PC-3 (cell line): Measurements from ENCODE around the gene PLCL1. TPM values are rescaled to one million over a fixed set of nuclear protein-coding genes. Genes with fewer than 3 reads are reported as not detected.

Source experiments
- ATAC-seq: fragments of 200-7000 bp; cut with Tn5 transposase; 2 replicates; pipeline ENCODE4 v1.9.1; 2020; ENCODE audit warnings: mild to moderate bottlenecking, moderate library complexity
- BruUV-seq: library from RNA; stranded (reverse); fragments of 400-500 nt; replicated peaks from 2 replicates; lab custom pipeline; 2021; lab: Mats Ljungman, UMichigan
- CTCF ChIA-PET: fragments of 300-600 bp; sonication (Branson Sonifier 250); formaldehyde crosslinking; loops from one replicate; lab custom pipeline; 2022; ENCODE audit warnings: antibody characterized with exemption; lab: Charles Lee
- POLR2A ChIA-PET: fragments of 300-600 bp; sonication (Branson Sonifier 250); formaldehyde crosslinking; loops from one replicate; lab custom pipeline; 2022; ENCODE audit warnings: antibody characterized with exemption; ENCODE audit not compliant: unreplicated experiment; lab: Charles Lee
- DNase-seq: peaks from one replicate; pipeline ENCODE4 v3.0.0-alpha.2; 2015
- H2AFZ ChIP-seq: fragments of 300-600 bp; sonication (generic); 2 replicates; pipeline ENCODE4 v1.6.0; 2016; ENCODE audit warnings: antibody characterized with exemption, low read length
- H3F3A ChIP-seq: fragments of 300-600 bp; sonication (generic); one replicate; pipeline ENCODE4 v1.6.0; 2017; ENCODE audit warnings: antibody characterized with exemption, low read length, control low read depth, mild to moderate bottlenecking; ENCODE audit not compliant: unreplicated experiment
- H3K27ac ChIP-seq: fragments of 300-600 bp; sonication (generic); 2 replicates; pipeline ENCODE4 v1.5.1; 2016; ENCODE audit warnings: mild to moderate bottlenecking, low read length
- H3K27me3 ChIP-seq: fragments of 300-600 bp; sonication (generic); 2 replicates; pipeline ENCODE4 v1.6.1; 2016; ENCODE audit warnings: low read length, mixed read lengths
- H3K36me3 ChIP-seq: fragments of 300-600 bp; sonication (generic); 2 replicates; pipeline ENCODE4 v1.6.1; 2016; ENCODE audit warnings: low read depth, mixed run types, low read length, mixed read lengths
- H3K4me1 ChIP-seq: fragments of 300-600 bp; sonication (generic); 2 replicates; pipeline ENCODE4 v1.5.1; 2016; ENCODE audit warnings: low read length; ENCODE audit not compliant: insufficient read depth
- H3K4me2 ChIP-seq: fragments of 300-600 bp; sonication (generic); 2 replicates; pipeline ENCODE4 v1.6.0; 2016; ENCODE audit warnings: low read length
- H3K4me3 ChIP-seq: fragments of 300-600 bp; sonication (generic); 2 replicates; pipeline ENCODE4 v1.5.1; 2016; ENCODE audit warnings: mild to moderate bottlenecking, low read length, mixed read lengths
- H3K79me2 ChIP-seq: fragments of 300-600 bp; sonication (generic); 2 replicates; pipeline ENCODE4 v1.6.1; 2017; ENCODE audit warnings: low read length, mixed read lengths
- H3K9ac ChIP-seq: fragments of 300-600 bp; sonication (generic); 2 replicates; pipeline ENCODE4 v1.6.0; 2016; ENCODE audit warnings: mild to moderate bottlenecking, low read length
- H3K9me2 ChIP-seq: fragments of 300-600 bp; sonication (generic); replicated peaks from 2 replicates; pipeline ENCODE4 v1.6.1; 2016; ENCODE audit warnings: mixed run types, low read length, mixed read lengths
- H3K9me3 ChIP-seq: fragments of 300-600 bp; sonication (generic); 2 replicates; pipeline ENCODE4 v1.6.1; 2016; ENCODE audit warnings: low read length, mixed read lengths
- H4K20me1 ChIP-seq: fragments of 300-600 bp; sonication (generic); 2 replicates; pipeline ENCODE4 v1.6.1; 2016; ENCODE audit warnings: low read length, mixed read lengths
- CTCF ChIP-seq: fragments of 300-600 bp; sonication (generic); conservative IDR thresholded peaks from 2 replicates; pipeline ENCODE4 v1.5.1; 2017; ENCODE audit warnings: antibody characterized with exemption, low read depth, mild to moderate bottlenecking, low read length
- EZH2 ChIP-seq: fragments of 300-600 bp; sonication (generic); IDR thresholded peaks from one replicate; pipeline ENCODE4 v1.6.1; 2017; ENCODE audit warnings: antibody characterized with exemption, mild to moderate bottlenecking, low read length; ENCODE audit not compliant: unreplicated experiment
- EZH2phosphoT487 ChIP-seq: fragments of 300-600 bp; sonication (generic); IDR thresholded peaks from 2 replicates; pipeline ENCODE4 v1.6.1; 2018; ENCODE audit warnings: mild to moderate bottlenecking, antibody characterized with exemption, low read length, borderline replicate concordance
- intact Hi-C: fragments of 100-400 bp; cut with micrococcal nuclease; formaldehyde crosslinking; loops from 2 replicates; pipeline ENCODE4 v1.9.0; 2023
- total RNA-seq: library from RNA; depleted of rRNA; stranded (reverse); fragments of >200 nt; gene quantifications from 2 replicates; pipeline ENCODE4 v1.2.3, GENCODE V29; 2014

Gene PLCL1
- total RNA-seq, 1 experiment from 2014 or later, result not detected

DNA sequence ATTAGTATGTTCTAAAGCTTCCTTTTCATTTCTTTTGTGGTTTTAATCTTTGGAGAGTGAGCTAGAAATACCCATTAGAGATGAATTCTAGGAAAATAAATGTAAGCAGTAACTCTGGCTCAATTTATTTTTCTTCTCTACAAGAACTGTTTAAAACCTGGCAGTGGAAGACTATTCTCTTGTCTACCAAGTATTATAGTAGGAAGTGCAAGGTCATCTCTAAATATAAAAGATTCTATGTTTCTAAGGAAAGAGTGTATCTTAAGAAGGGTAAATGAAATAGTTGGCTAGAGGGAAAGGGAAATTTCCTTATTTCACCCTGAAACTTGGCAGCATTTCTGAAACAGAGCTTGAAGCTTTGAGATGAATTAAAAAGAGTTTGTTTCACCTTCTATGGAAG, 35.5 kb downstream of the PLCL1 start:
- DNase-seq, result no peak
- TF ChIP-seq EZH2phosphoT487 (no peak), CTCF (no peak)
- Histone ChIP-seq H3F3A (no peaks in the 10 kb centered on the region), H3K4me3 (no peak overlapping the region), H3K9me2 (no peaks in the 10 kb centered on the region), H3K9ac (no peak overlapping the region), H3K4me1 (no peaks in the 10 kb centered on the region), H3K36me3 (no peaks in the 10 kb centered on the region), H3K27me3 (peaks cover 42% of the 10 kb centered on the region), H2AFZ (no peak overlapping the region), H3K4me2 (no peak overlapping the region), H3K79me2 (no peaks in the 10 kb centered on the region), H4K20me1 (no peaks in the 10 kb centered on the region), H3K27ac (no peak overlapping the region), H3K9me3 (no peaks in the 10 kb centered on the region)
- intact Hi-C loops, result no loop called here
- no TSS peak for BruUV-seq
- ATAC-seq, result no peak
- POLR2A ChIA-PET, result no interaction called here
- CTCF ChIA-PET, result no interaction called here

DNA sequence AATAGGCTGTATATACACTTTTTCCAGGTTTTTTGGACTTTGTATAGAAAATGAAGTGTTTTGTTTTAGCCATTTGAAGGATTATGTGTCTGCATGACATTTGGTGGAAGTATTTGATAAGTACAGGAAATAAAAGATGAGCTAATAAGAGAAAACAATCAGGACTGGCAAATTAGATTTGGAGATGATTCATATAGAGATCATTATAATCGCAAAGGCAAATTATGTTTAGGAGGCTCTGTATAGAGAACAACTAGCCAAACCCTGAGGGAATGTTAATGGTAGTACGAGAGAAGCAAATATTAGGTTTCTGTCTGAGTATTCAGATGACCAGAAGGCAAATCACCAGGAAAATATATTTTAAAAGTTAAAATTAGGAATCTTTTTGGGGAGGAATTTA, 41.7 kb downstream of the PLCL1 start:
- Histone ChIP-seq H3K27me3 (peaks cover 46% of the 10 kb centered on the region; the same call in 1 of the 2 replicates), H3K79me2 (no peaks in the 10 kb centered on the region), H2AFZ (no peak overlapping the region), H3K36me3 (no peaks in the 10 kb centered on the region), H3K4me1 (no peaks in the 10 kb centered on the region), H3K9me2 (no peaks in the 10 kb centered on the region), H3K9me3 (no peaks in the 10 kb centered on the region), H3K4me2 (no peak overlapping the region), H4K20me1 (no peaks in the 10 kb centered on the region), H3K4me3 (no peak overlapping the region), H3F3A (no peaks in the 10 kb centered on the region), H3K9ac (no peak overlapping the region), H3K27ac (no peak overlapping the region)
- POLR2A ChIA-PET, result interaction anchor here (0.6 kb wide), 1 partner anchor 23 kb away, joined by 4 read pairs; no protein-coding TSS in a partner anchor
- intact Hi-C loops, result no loop called here
- DNase-seq (no peak), ATAC-seq (no peak)
- TF ChIP-seq CTCF (no peak), EZH2 (no peak), EZH2phosphoT487 (no peak)
- BruUV-seq, result no TSS peak
- CTCF ChIA-PET, result no interaction called here

GRCh38 chr2:197846777-197847176, 42.4 kb downstream of the PLCL1 start:
- Histone ChIP-seq H3K9me3 (no peaks in the 10 kb centered on the region), H3K79me2 (no peaks in the 10 kb centered on the region), H3K4me3 (no peak overlapping the region), H3K4me2 (no peak overlapping the region), H3K9ac (no peak overlapping the region), H3K4me1 (no peaks in the 10 kb centered on the region), H3K27ac (no peak overlapping the region), H3K27me3 (peaks cover 43% of the 10 kb centered on the region; the same call in 1 of the 2 replicates), H3F3A (no peaks in the 10 kb centered on the region), H2AFZ (no peak overlapping the region), H4K20me1 (no peaks in the 10 kb centered on the region), H3K9me2 (no peaks in the 10 kb centered on the region), H3K36me3 (no peaks in the 10 kb centered on the region)
- CTCF ChIA-PET, result no interaction called here
- POLR2A ChIA-PET, result no interaction called here
- no peak for TF ChIP-seq EZH2phosphoT487
- TF ChIP-seq CTCF, result no peak
- TF ChIP-seq EZH2, result no peak
- no TSS peak for BruUV-seq
- DNase-seq (no peak), ATAC-seq (no peak)
- intact Hi-C loops, result no loop called here
